IPS-20b (cell line): ENCODE measurements around the gene MYO1G.

Source experiments
- H3K27ac ChIP-seq: one replicate; pipeline ENCODE4 v1.5.1; 2013; ENCODE audit warnings: low read length
- H3K27me3 ChIP-seq: 2 replicates; pipeline ENCODE4 v1.6.1; 2013; ENCODE audit warnings: mild to moderate bottlenecking, low read length, inconsistent platforms; ENCODE audit not compliant: insufficient read depth
- H3K36me3 ChIP-seq: 2 replicates; pipeline ENCODE4 v1.6.1; 2013; ENCODE audit warnings: low read depth, mild to moderate bottlenecking, inconsistent platforms, low read length, moderate library complexity; ENCODE audit not compliant: insufficient read depth
- H3K4me1 ChIP-seq: 2 replicates; pipeline ENCODE4 v1.6.1; 2013; ENCODE audit warnings: mild to moderate bottlenecking, control low read depth, inconsistent platforms, low read length, moderate library complexity; ENCODE audit not compliant: insufficient read depth
- H3K4me3 ChIP-seq: 2 replicates; pipeline ENCODE4 v1.5.1; 2013; ENCODE audit warnings: mild to moderate bottlenecking, low read length, inconsistent platforms
- H3K9ac ChIP-seq: 2 replicates; pipeline ENCODE4 v1.6.1; 2013; ENCODE audit warnings: low read depth, mild to moderate bottlenecking, inconsistent platforms, low read length, moderate library complexity
- H3K9me3 ChIP-seq: 2 replicates; pipeline ENCODE4 v1.6.1; 2013; ENCODE audit warnings: mild to moderate bottlenecking, low read depth, low read length, inconsistent platforms; ENCODE audit not compliant: insufficient read depth

The MYO1G gene

DNA sequence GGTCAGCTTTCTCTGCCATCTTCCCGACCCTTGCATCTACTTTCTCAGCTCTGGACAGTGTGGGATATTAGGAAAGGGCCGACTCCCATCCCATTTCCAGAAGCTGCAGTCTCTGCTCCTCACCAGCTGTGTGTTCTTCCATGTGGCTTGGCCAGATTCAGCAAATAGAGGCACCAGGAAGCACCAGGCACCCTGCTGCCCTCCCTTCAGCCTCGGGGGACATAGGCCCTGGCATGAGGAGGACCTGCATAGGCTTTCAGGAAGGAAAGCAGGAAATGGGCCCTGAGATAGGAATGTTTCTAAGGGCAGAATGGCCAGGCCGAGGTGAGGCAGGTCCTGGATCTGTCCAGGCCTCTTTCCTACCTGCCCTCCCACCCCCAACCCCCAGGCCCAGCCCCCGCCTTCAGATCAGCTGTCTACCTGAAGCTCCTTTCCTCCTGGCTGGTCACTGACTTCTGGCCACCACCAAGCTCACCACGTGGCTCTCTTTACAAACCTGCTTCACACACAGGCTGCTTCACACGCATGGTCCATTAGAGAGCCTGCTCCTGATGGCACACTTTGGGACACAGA, 66.0 kb downstream of the MYO1G start:
- H3K27me3 ChIP-seq: no peaks in the 10 kb centered on the region
- H3K4me3 ChIP-seq: no peak overlapping the region
- H3K36me3 ChIP-seq: no peaks in the 10 kb centered on the region
- H3K4me1 ChIP-seq: no peaks in the 10 kb centered on the region
- H3K27ac ChIP-seq: no peak overlapping the region
- H3K9me3 ChIP-seq: no peaks in the 10 kb centered on the region
- no peak overlapping the region for H3K9ac ChIP-seq
